WTC11 (cell line): ENCODE results near the gene OIP5. TPM values are rescaled to one million over a fixed set of nuclear protein-coding genes. Genes with fewer than 3 reads are reported as not detected.

ENCODE experiments used
- ATAC-seq: fragments of 200-7000 bp; cut with Tn5 transposase; 2 replicates; pipeline ENCODE4 v1.10.0; 2021; ENCODE audit warnings: mild to moderate bottlenecking, moderate library complexity
- CTCF ChIA-PET: fragments of 300-600 bp; sonication (Branson Sonifier 250); formaldehyde crosslinking; loops from one replicate; lab custom pipeline; 2021; ENCODE audit warnings: antibody characterized with exemption; lab: Charles Lee
- POLR2A ChIA-PET: fragments of 350-600 bp; sonication (Branson Sonifier 250); formaldehyde crosslinking; loops from one replicate; lab custom pipeline; 2021; ENCODE audit warnings: antibody characterized with exemption; lab: Charles Lee
- DNase-seq: peaks from one replicate; pipeline ENCODE4 v3.0.0; 2021; ENCODE audit warnings: low spot score
- H3K27ac Mint-ChIP-seq: 2 replicates; pipeline ENCODE4 v1.8.0; 2021; ENCODE audit warnings: mixed read lengths
- H3K27me3 Mint-ChIP-seq: 2 replicates; pipeline ENCODE4 v1.8.0; 2021; ENCODE audit warnings: low read depth, mild to moderate bottlenecking, moderate library complexity, mixed read lengths
- H3K36me3 Mint-ChIP-seq: 2 replicates; pipeline ENCODE4 v1.8.0; 2021; ENCODE audit warnings: mixed read lengths
- H3K4me1 Mint-ChIP-seq: 2 replicates; pipeline ENCODE4 v1.8.0; 2022; ENCODE audit warnings: mixed read lengths
- H3K4me3 Mint-ChIP-seq: 2 replicates; pipeline ENCODE4 v1.8.0; 2021; ENCODE audit warnings: mild to moderate bottlenecking, moderate library complexity, mixed read lengths
- H3K9me3 Mint-ChIP-seq: 2 replicates; pipeline ENCODE4 v1.8.0; 2021; ENCODE audit warnings: mixed read lengths
- ARID4B ChIP-seq: sonication (generic); formaldehyde crosslinking; IDR thresholded peaks from 2 replicates; pipeline ENCODE4 v1.8.0; 2023; ENCODE audit warnings: missing genetic modification reagents, mild to moderate bottlenecking, borderline replicate concordance
- CBFB ChIP-seq: sonication (generic); formaldehyde crosslinking; IDR thresholded peaks from 2 replicates; pipeline ENCODE4 v1.8.1; 2022; ENCODE audit warnings: mild to moderate bottlenecking, low read depth, missing genetic modification reagents
- EMX1 ChIP-seq: fragments of 250-450 bp; sonication (Bioruptor Pico); IDR thresholded peaks from 2 replicates; pipeline ENCODE4 v1.8.0; 2021; ENCODE audit warnings: mild to moderate bottlenecking
- ESRRA ChIP-seq: sonication (generic); formaldehyde crosslinking; IDR thresholded peaks from 2 replicates; pipeline ENCODE4 v1.8.1; 2022; ENCODE audit warnings: mild to moderate bottlenecking, missing genetic modification reagents, borderline replicate concordance
- GRHL2 ChIP-seq: fragments of 250-450 bp; sonication (Bioruptor Pico); IDR thresholded peaks from 2 replicates; pipeline ENCODE4 v1.8.0; 2022; ENCODE audit warnings: mild to moderate bottlenecking, moderate library complexity; ENCODE audit not compliant: insufficient replicate concordance, severe bottlenecking
- HMGA2 ChIP-seq: fragments of 250-450 bp; sonication (Bioruptor Pico); IDR thresholded peaks from 2 replicates; pipeline ENCODE4 v1.4.0; 2021; ENCODE audit warnings: mild to moderate bottlenecking, moderate library complexity
- HMGXB4 ChIP-seq: sonication (generic); formaldehyde crosslinking; IDR thresholded peaks from 2 replicates; pipeline ENCODE4 v1.8.1; 2023; ENCODE audit warnings: mild to moderate bottlenecking, moderate library complexity, missing genetic modification reagents
- NFATC4 ChIP-seq: fragments of 250-450 bp; sonication (Bioruptor Pico); IDR thresholded peaks from 2 replicates; pipeline ENCODE4 v1.9.0; 2021; ENCODE audit warnings: mild to moderate bottlenecking
- NFE2L1 ChIP-seq: sonication (generic); formaldehyde crosslinking; IDR thresholded peaks from 2 replicates; pipeline ENCODE4 v1.8.1; 2023; ENCODE audit warnings: missing genetic modification reagents
- NR1H2 ChIP-seq: sonication (generic); formaldehyde crosslinking; IDR thresholded peaks from 2 replicates; pipeline ENCODE4 v1.9.0; 2021; ENCODE audit warnings: mild to moderate bottlenecking, moderate library complexity, missing genetic modification reagents
- SMAD3 ChIP-seq: sonication (generic); formaldehyde crosslinking; IDR thresholded peaks from 2 replicates; pipeline ENCODE4 v1.8.0; 2022; ENCODE audit warnings: missing genetic modification reagents, mild to moderate bottlenecking, borderline replicate concordance
- ZNF232 ChIP-seq: sonication (generic); formaldehyde crosslinking; IDR thresholded peaks from 2 replicates; pipeline ENCODE4 v1.8.0; 2022; ENCODE audit warnings: mild to moderate bottlenecking, missing genetic modification reagents
- ZNF671 ChIP-seq: fragments of 250-450 bp; sonication (Bioruptor Pico); IDR thresholded peaks from 2 replicates; pipeline ENCODE4 v1.8.0; 2021; ENCODE audit warnings: mild to moderate bottlenecking
- total RNA-seq: library from RNA; stranded (reverse); gene quantifications from 3 replicates; pipeline ENCODE4 v1.2.3, GENCODE V29; 2021
- TF ChIP-seq, protein P1 (sequence below): fragments of 250-450 bp; sonication (Bioruptor Pico); conservative IDR thresholded peaks from 2 replicates; pipeline ENCODE4 v1.9.0; 2021; ENCODE audit warnings: mild to moderate bottlenecking
- TF ChIP-seq, protein P2 (sequence below): fragments of 250-450 bp; sonication (Bioruptor Pico); IDR thresholded peaks from 2 replicates; pipeline ENCODE4 v1.9.0; 2021; ENCODE audit warnings: moderate library complexity, mild to moderate bottlenecking, inconsistent platforms, borderline replicate concordance

OIP5 gene
- total RNA-seq, 1 experiment from 2014 or later, result 33.7 TPM

- ChIA-PET POLR2A (no interaction called here), CTCF (no interaction called here)
- H3K36me3 Mint-ChIP-seq, result peaks cover 52% of the 10 kb centered on the region
- peak overlapping the region; percentile 76; the same call in 1 of the 2 replicates for H3K27ac Mint-ChIP-seq
- peaks cover 17% of the 10 kb centered on the region for H3K4me1 Mint-ChIP-seq
- TF ChIP-seq HMGA2, result no peak
- DNase-seq (no peak), ATAC-seq (no peak)
- H3K27me3 Mint-ChIP-seq, result no peaks in the 10 kb centered on the region
- H3K4me3 Mint-ChIP-seq, result no peak overlapping the region
- no peaks in the 10 kb centered on the region for H3K9me3 Mint-ChIP-seq
Measured at GRCh38 chr15:41288464-41288863, 43.9 kb downstream of the OIP5 start.

GRCh38 chr15:41286665-41287333 is 45.6 kb downstream of the OIP5 start:
- Mint-ChIP-seq H3K27ac (peak overlapping the region; percentile 28), H3K4me3 (no peak overlapping the region; the same call in 1 of the 2 replicates), H3K27me3 (no peaks in the 10 kb centered on the region), H3K4me1 (peaks cover 25% of the 10 kb centered on the region), H3K9me3 (no peaks in the 10 kb centered on the region), H3K36me3 (peaks cover 48% of the 10 kb centered on the region)
- DNase-seq, result no peak
- CTCF ChIA-PET, result no interaction called here
- TF ChIP-seq, protein P1, sequence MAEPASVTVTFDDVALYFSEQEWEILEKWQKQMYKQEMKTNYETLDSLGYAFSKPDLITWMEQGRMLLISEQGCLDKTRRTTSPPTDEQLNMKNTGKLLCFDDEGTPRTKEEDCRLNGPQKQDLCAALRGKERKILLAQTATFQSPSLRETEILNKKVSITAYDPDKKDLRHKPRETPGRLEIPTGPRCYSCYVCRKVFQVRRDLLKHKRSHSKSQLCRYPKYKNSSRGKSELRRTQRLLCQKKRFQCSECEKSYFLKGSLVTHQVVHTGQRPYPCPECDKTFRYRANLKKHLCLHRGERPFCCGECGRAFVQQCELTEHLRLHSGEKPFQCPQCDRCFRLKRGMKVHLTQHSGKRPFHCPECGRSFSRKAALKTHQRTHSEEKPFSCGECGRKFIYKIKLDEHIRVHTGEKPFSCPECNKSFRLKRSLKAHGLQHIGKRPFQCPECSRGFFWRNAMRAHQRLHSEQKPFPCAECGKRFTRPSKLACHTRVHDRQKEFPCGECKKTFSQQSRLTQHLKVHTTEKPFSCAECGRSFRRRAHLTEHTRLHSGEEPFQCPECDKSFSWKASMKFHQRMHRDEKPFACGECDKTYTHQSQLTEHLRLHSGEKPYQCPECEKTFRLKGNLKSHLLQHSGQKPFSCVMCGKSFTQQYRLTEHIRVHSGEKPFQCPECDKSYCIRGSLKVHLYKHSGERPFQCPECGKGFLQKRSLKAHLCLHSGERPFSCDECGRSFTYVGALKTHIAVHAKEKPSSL (CRISPR knock-in tag), result no peak
- TF ChIP-seq ESRRA (CRISPR knock-in tag), result no peak
- no peak for TF ChIP-seq ZNF232 (CRISPR knock-in tag)
- TF ChIP-seq NFE2L1, result no peak
- TF ChIP-seq ZNF671 (CRISPR knock-in tag), result no peak
- TF ChIP-seq EMX1, result no peak
- no peak for TF ChIP-seq CBFB (CRISPR knock-in tag)
- TF ChIP-seq HMGXB4, result no peak
- no peak for TF ChIP-seq GRHL2 (CRISPR knock-in tag)
- no peak for TF ChIP-seq NFATC4 (CRISPR knock-in tag)
- POLR2A ChIA-PET, result no interaction called here
- no peak for ATAC-seq

DNA sequence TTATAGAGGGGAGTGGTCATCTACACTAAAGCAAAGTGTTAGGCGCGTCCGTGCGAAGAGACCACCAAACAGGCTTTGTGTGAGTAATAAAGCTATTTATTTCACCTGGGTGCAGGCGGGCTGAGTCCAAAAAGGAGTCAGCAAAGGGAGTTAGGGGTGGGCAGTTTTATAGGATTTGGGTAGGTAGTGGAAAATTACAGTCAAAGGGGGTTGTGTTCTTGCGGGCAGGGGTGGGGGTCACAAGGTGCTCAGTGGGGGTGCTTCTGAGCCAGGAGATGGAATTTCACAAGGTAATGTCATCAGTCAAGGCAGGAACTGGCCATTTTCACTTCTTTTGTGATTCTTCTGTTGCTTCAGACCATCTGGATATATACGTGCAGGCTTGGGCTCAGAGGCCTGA is 47.1 kb downstream of the OIP5 start:
- Mint-ChIP-seq H3K27me3 (no peaks in the 10 kb centered on the region), H3K4me3 (peak overlapping the region; percentile 97), H3K4me1 (peaks cover 25% of the 10 kb centered on the region), H3K27ac (peak overlapping the region; percentile 99), H3K36me3 (peaks cover 44% of the 10 kb centered on the region), H3K9me3 (no peaks in the 10 kb centered on the region)
- ATAC-seq, result no peak
- ChIA-PET POLR2A (interaction anchor here (1.4 kb wide), 1 partner anchor 54 kb away, joined by 4 read pairs; the partner anchor contains the start of genes CHP1 and EXD1), CTCF (no interaction called here)
- TF ChIP-seq SMAD3 (CRISPR knock-in tag) (no peak), ARID4B (no peak), NR1H2 (CRISPR knock-in tag) (no peak)
- TF ChIP-seq, protein P2, sequence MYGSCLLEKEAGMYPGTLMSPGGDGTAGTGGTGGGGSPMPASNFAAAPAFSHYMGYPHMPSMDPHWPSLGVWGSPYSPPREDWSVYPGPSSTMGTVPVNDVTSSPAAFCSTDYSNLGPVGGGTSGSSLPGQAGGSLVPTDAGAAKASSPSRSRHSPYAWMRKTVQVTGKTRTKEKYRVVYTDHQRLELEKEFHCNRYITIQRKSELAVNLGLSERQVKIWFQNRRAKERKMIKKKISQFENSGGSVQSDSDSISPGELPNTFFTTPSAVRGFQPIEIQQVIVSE (CRISPR knock-in tag), result no peak
- DNase-seq, result no peak
